ENCODE results near the gene PCDHGB7. TPM values are rescaled to one million over a fixed set of nuclear protein-coding genes. Genes with fewer than 3 reads are reported as not detected.
"Not testable (repeated sequence)": the region's sequence is repeated elsewhere in the genome, so short reads cannot be mapped to it uniquely, and the experiment has no call there.

The PCDHGB7 gene
- total and polyA plus RNA-seq, 12 donors: 1.9 to 12.6 (median 10.3) TPM

- Histone ChIP-seq H3K4me1 (peaks cover 0 to 6% (median 0%) of the 10 kb centered on the region in 9 donors), H3K9me3 (peaks cover 0 to 97% (median 43%) of the 10 kb centered on the region in 11 donors), H3K36me3 (peaks cover 0 to 30% (median 0%) of the 10 kb centered on the region in 9 donors), H3K27ac (no peak overlapping the region), H3K27me3 (peaks cover 0 to 41% (median 0%) of the 10 kb centered on the region in 7 donors), H3K4me3 (peak overlapping the region in 3 of 10 donors; percentile 34 to 37 (median 34))
- intact Hi-C loops (cut with DNase I): no loop called here
- no peak for DNase-seq
- TF ChIP-seq CTCF (IDR thresholded peaks at IDR 0.05): no peak
- WGBS, 2 donors: 47 to 48% methylated on average over 21 of the region's 21 CpGs
- no peak for ATAC-seq
Observed at GRCh38 chr5:141383345-141383744, 34.1 kb upstream of the PCDHGB7 start.

GRCh38 chr5:141384471-141385267, 32.8 kb upstream of the PCDHGB7 start:
- Histone ChIP-seq H3K27me3 (peaks cover 0 to 54% (median 0%) of the 10 kb centered on the region in 7 donors), H3K27ac (no peak overlapping the region), H3K36me3 (peaks cover 0 to 27% (median 0%) of the 10 kb centered on the region in 9 donors), H3K9me3 (peaks cover 0 to 97% (median 53%) of the 10 kb centered on the region in 11 donors), H3K4me3 (no peak overlapping the region), H3K4me1 (peaks cover 0 to 6% (median 0%) of the 10 kb centered on the region in 9 donors)
- intact Hi-C loops (cut with DNase I): no loop called here
- peak in 1 of 8 donors; percentile 17 for ATAC-seq
- WGBS, 2 donors: 49 to 58% methylated on average over 43 of the region's 43 CpGs
- TF ChIP-seq CTCF (IDR thresholded peaks at IDR 0.05): no peak
- no peak for DNase-seq

- DNase-seq; H3K27ac ChIP-seq; intact Hi-C loops (cut with DNase I): not testable (repeated sequence)
- H3K4me3 ChIP-seq: peak within 1 kb of the TSS in 7 of 10 donors; percentile 4 to 42 (median 34)
- peaks cover 0 to 50% (median 0%) of the 10 kb centered on the region in 7 donors for H3K27me3 ChIP-seq
- peaks cover 0 to 14% (median 0%) of the 10 kb centered on the region in 9 donors for H3K4me1 ChIP-seq
- TF ChIP-seq CTCF (IDR thresholded peaks at IDR 0.05): peak; percentile 14 to 64 (median 53)
- peaks cover 0 to 97% (median 57%) of the 10 kb centered on the region in 11 donors for H3K9me3 ChIP-seq
- peaks cover 0 to 28% (median 0%) of the 10 kb centered on the region in 9 donors for H3K36me3 ChIP-seq
- WGBS, 2 donors: 16 to 18% methylated on average over 19 to 20 of the region's 40 CpGs
- peak; percentile 79 to 92 (median 85) for ATAC-seq
Observed at GRCh38 chr5:141387557-141388311, 29.7 kb upstream of the PCDHGB7 start, which contains the start of gene PCDHGB4. TSS of gene PCDHGB4 (plus strand) at chr5:141387698. CDS start at chr5:141387885, 187 bp downstream.

GRCh38 chr5:141388661-141389060, 28.8 kb upstream of the PCDHGB7 start:
- H3K27me3 ChIP-seq: peaks cover 0 to 50% (median 0%) of the 10 kb centered on the region in 7 donors
- TF ChIP-seq CTCF (IDR thresholded peaks at IDR 0.05): no peak
- no peak overlapping the region for H3K27ac ChIP-seq
- intact Hi-C loops (cut with DNase I): no loop called here
- ATAC-seq: no peak
- H3K4me3 ChIP-seq: no peak overlapping the region
- peaks cover 0 to 14% (median 0%) of the 10 kb centered on the region in 9 donors for H3K4me1 ChIP-seq
- no peak for DNase-seq
- WGBS, 2 donors: 56 to 58% methylated on average over 10 of the region's 10 CpGs
- peaks cover 0 to 28% (median 3%) of the 10 kb centered on the region in 9 donors for H3K36me3 ChIP-seq
- H3K9me3 ChIP-seq: peaks cover 0 to 97% (median 62%) of the 10 kb centered on the region in 11 donors

Measured in heart right ventricle (tissue), 16 donors.